ENCODE results near the gene LRRC74B. TPM values are rescaled to one million over a fixed set of nuclear protein-coding genes. Genes with fewer than 3 reads are reported as not detected.

Gene LRRC74B
- total and polyA plus RNA-seq, 12 donors: 0.07 to 0.32 (median 0.19) TPM; not detected in 8

- no peaks in the 10 kb centered on the region for H3K4me1 ChIP-seq (replicated peaks in 1 of 2)
- no peak overlapping the region for H3K27ac ChIP-seq
- no peaks in the 10 kb centered on the region for H3K9me3 ChIP-seq (replicated peaks in 1 of 3)
- intact Hi-C loops (cut with DNase I): no loop called here
- no peaks in the 10 kb centered on the region for H3K27me3 ChIP-seq
- TF ChIP-seq, protein P1, sequence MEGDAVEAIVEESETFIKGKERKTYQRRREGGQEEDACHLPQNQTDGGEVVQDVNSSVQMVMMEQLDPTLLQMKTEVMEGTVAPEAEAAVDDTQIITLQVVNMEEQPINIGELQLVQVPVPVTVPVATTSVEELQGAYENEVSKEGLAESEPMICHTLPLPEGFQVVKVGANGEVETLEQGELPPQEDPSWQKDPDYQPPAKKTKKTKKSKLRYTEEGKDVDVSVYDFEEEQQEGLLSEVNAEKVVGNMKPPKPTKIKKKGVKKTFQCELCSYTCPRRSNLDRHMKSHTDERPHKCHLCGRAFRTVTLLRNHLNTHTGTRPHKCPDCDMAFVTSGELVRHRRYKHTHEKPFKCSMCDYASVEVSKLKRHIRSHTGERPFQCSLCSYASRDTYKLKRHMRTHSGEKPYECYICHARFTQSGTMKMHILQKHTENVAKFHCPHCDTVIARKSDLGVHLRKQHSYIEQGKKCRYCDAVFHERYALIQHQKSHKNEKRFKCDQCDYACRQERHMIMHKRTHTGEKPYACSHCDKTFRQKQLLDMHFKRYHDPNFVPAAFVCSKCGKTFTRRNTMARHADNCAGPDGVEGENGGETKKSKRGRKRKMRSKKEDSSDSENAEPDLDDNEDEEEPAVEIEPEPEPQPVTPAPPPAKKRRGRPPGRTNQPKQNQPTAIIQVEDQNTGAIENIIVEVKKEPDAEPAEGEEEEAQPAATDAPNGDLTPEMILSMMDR (IDR thresholded peaks at IDR 0.05): no peak
- no peak for TF ChIP-seq POLR2A (IDR thresholded peaks at IDR 0.05)
- no peaks in the 10 kb centered on the region for H3K36me3 ChIP-seq (replicated peaks in 1 of 2)
- DNase-seq: no peak
- WGBS, 4 donors: 66 to 75% (median 71%) methylated on average over 8 of the region's 8 CpGs
- H3K4me3 ChIP-seq: no peak overlapping the region
Observed at GRCh38 chr22:21051831-21052400, 6.2 kb downstream of the LRRC74B start.

DNA sequence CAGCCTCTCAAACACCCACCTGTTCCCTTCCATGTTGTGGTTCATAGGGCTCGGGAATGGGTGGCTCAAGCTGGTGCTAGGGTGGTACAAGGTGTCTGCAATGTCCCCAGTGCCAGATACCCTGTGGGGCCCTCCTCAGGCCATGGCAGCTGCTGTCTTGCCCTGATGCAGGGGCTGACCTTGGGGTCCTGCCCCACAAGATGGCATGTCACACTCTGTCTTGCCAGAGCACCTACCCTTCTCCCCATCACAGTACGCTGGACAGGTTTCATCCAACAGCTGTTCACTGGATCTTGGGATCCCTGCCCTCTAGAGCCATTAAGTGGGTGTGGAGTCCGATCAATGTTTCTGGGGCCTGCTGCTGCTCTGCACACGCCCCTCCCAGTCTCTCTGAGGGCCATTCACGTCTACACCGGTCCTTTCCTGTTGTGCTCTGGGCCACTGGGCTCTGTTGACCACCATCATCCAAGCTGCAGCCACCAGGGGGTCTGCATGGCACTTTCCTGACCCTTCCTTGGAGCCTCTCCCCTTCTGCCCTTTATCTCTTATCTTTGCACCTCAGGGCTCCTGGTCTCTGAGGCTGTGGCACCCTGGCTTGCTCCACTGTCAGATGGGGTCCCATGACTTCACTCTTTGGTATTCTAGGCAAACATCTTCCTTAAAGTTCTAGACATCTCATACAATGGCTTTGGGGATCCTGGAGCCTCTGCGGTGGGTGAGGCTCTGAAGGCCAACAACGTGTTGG is 7.1 kb downstream of the LRRC74B start:
- no peaks in the 10 kb centered on the region for H3K4me1 ChIP-seq (replicated peaks in 1 of 2)
- no peak for DNase-seq
- WGBS, 4 donors: 78 to 84% (median 82%) methylated on average over 7 to 8 of the region's 8 CpGs
- H3K27ac ChIP-seq: no peak overlapping the region
- H3K9me3 ChIP-seq (replicated peaks in 1 of 3): no peaks in the 10 kb centered on the region
- TF ChIP-seq, protein P1 (IDR thresholded peaks at IDR 0.05): no peak
- no peak for TF ChIP-seq POLR2A (IDR thresholded peaks at IDR 0.05)
- H3K36me3 ChIP-seq (replicated peaks in 1 of 2): no peaks in the 10 kb centered on the region
- no peak overlapping the region for H3K4me3 ChIP-seq
- no peaks in the 10 kb centered on the region for H3K27me3 ChIP-seq
- intact Hi-C loops (cut with DNase I): no loop called here

DNA sequence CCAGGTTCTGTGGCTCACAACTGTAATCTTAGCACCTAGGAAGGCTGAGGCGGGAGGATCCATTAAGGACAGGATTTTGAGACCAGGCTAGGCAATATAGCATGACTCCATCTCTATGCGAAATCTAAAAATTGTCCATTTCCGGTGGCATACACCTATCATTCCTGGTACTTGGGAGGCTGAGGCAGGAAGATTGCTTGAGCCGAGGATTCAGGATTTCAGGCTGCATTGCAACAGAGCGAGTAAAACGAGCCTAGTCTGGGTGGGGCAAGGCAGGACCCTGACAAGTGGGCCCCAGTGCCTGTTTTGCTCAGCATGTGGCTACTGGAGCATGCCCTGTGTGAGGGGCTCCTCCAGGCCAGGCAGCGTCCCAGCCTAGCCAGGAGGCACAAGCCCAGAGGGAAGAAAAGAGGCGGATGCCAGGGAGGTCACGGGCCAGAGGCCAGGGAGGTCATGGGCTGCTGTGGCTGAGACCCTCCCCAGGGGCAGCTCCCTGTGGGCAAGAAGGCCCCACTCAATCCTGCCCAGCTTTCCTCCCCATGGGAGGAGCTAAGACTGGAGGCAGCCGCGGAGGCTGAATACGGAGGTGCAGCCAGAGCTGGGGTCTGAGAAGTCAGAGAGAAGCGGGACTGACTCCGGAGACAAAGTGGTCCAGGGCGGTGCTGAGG is 8.4 kb downstream of the LRRC74B start:
- no peaks in the 10 kb centered on the region for H3K27me3 ChIP-seq
- H3K9me3 ChIP-seq (replicated peaks in 1 of 3): no peaks in the 10 kb centered on the region
- no peaks in the 10 kb centered on the region for H3K36me3 ChIP-seq (replicated peaks in 1 of 2)
- TF ChIP-seq, protein P1 (IDR thresholded peaks at IDR 0.05): no peak
- no peak for TF ChIP-seq POLR2A (IDR thresholded peaks at IDR 0.05)
- H3K4me3 ChIP-seq: no peak overlapping the region
- no peak for DNase-seq
- no peaks in the 10 kb centered on the region for H3K4me1 ChIP-seq (replicated peaks in 1 of 2)
- no peak overlapping the region for H3K27ac ChIP-seq
- intact Hi-C loops (cut with DNase I): no loop called here
- 89 to 92% (median 92%) methylated on average over 15 of the region's 15 CpGs for WGBS, 4 donors

GRCh38 chr22:21054714-21055563 is 9.2 kb downstream of the LRRC74B start:
- H3K4me1 ChIP-seq (replicated peaks in 1 of 2): no peaks in the 10 kb centered on the region
- no peak overlapping the region for H3K27ac ChIP-seq
- no peaks in the 10 kb centered on the region for H3K36me3 ChIP-seq (replicated peaks in 1 of 2)
- H3K9me3 ChIP-seq (replicated peaks in 1 of 3): no peaks in the 10 kb centered on the region
- TF ChIP-seq, protein P1 (IDR thresholded peaks at IDR 0.05): no peak
- TF ChIP-seq POLR2A (IDR thresholded peaks at IDR 0.05): no peak
- H3K27me3 ChIP-seq: no peaks in the 10 kb centered on the region
- 85 to 96% (median 89%) methylated on average over 6 to 11 of the region's 11 CpGs for WGBS, 4 donors
- intact Hi-C loops (cut with DNase I): no loop called here
- no peak overlapping the region for H3K4me3 ChIP-seq
- DNase-seq: no peak

Data from adrenal gland (tissue), 12 donors.